H1 (cell line): Measurements from ENCODE around the gene TOP3B. TPM values are rescaled to one million over a fixed set of nuclear protein-coding genes. Genes with fewer than 3 reads are reported as not detected.

Experiments used
- CTCF ChIA-PET: fragments of 300-600 bp; sonication (Branson Sonifier 250); formaldehyde crosslinking; loops from one replicate; lab custom pipeline; 2021; ENCODE audit not compliant: partially characterized antibody; lab: Charles Lee
- POLR2A ChIA-PET: fragments of 300-600 bp; sonication (Branson Sonifier 250); formaldehyde crosslinking; loops from one replicate; lab custom pipeline; 2021; ENCODE audit warnings: inconsistent platforms; ENCODE audit not compliant: partially characterized antibody; lab: Charles Lee
- DNase-seq, 2 experiments: peaks; one replicate each; pipeline versions ENCODE4 v3.0.0 to v3.0.0-alpha.2; 2010 to 2022; ENCODE audit warnings: low spot score in 2 of 2, low read depth in 1 of 2, mixed read lengths in 1 of 2
- FAIRE-seq: peaks from 2 replicates; lab custom pipeline; 2011; peaks lifted over from hg19 to GRCh38; lab: Jason Lieb, UNC
- H2AFZ ChIP-seq: 2 replicates; pipeline ENCODE4 v1.8.1; 2012; ENCODE audit warnings: low read length, inconsistent platforms
- H2AK5ac ChIP-seq: 2 replicates; pipeline ENCODE4 v1.6.1; 2013; ENCODE audit warnings: low read depth, low read length
- H2BK120ac ChIP-seq: replicated peaks from 2 replicates; pipeline ENCODE3; 2013; ENCODE audit warnings: low read depth, low read length, inconsistent platforms
- H2BK12ac ChIP-seq: 2 replicates; pipeline ENCODE4 v1.6.1; 2013; ENCODE audit warnings: low read depth, low read length
- H2BK15ac ChIP-seq: 2 replicates; pipeline ENCODE4 v1.6.1; 2013; ENCODE audit warnings: low read length
- H2BK20ac ChIP-seq: 2 replicates; pipeline ENCODE4 v1.6.1; 2013; ENCODE audit warnings: low read length
- H2BK5ac ChIP-seq: 2 replicates; pipeline ENCODE4 v1.6.1; 2013; ENCODE audit warnings: low read depth, low read length
- H3K14ac ChIP-seq: 2 replicates; pipeline ENCODE4 v1.6.1; 2013; ENCODE audit warnings: inconsistent platforms; ENCODE audit not compliant: insufficient read length
- H3K18ac ChIP-seq: 2 replicates; pipeline ENCODE4 v1.6.1; 2013; ENCODE audit warnings: low read length; ENCODE audit errors: extremely low read depth
- H3K23ac ChIP-seq: 2 replicates; pipeline ENCODE4 v1.6.1; 2013; ENCODE audit warnings: inconsistent platforms; ENCODE audit not compliant: insufficient read length
- H3K23me2 ChIP-seq: 2 replicates; pipeline ENCODE4 v1.6.1; 2013; ENCODE audit warnings: low read depth, low read length
- H3K27ac ChIP-seq: 2 replicates; pipeline ENCODE4 v1.6.1; 2011; ENCODE audit warnings: low read depth, low read length, inconsistent platforms
- H3K27me3 ChIP-seq, 4 experiments: replicated peaks in 1 of 4; 1 replicate in 1 of 4; 2 replicates in 3 of 4; pipeline versions ENCODE4 v1.6.1 to v1.8.1; 2011 to 2013; ENCODE audit warnings: low read length in 3 of 4, mild to moderate bottlenecking in 3 of 4, inconsistent platforms in 2 of 4, mixed read lengths in 2 of 4, moderate library complexity in 1 of 4; ENCODE audit not compliant: control insufficient read depth in 3 of 4, insufficient read depth in 3 of 4; ENCODE audit errors: extremely low read depth in 1 of 4
- H3K36me3 ChIP-seq, 4 experiments: 2 replicates each; pipeline versions ENCODE4 v1.6.1 to v1.8.1; 2011 to 2013; ENCODE audit warnings: mild to moderate bottlenecking in 4 of 4, low read length in 3 of 4, moderate library complexity in 2 of 4, control low read depth in 1 of 4, inconsistent platforms in 1 of 4; ENCODE audit not compliant: insufficient read depth in 4 of 4, control insufficient read depth in 2 of 4
- H3K4ac ChIP-seq: replicated peaks from 2 replicates; pipeline ENCODE3; 2013; ENCODE audit warnings: low read length, low read depth, mixed read lengths, inconsistent platforms; ENCODE audit not compliant: insufficient read length
- H3K4me1 ChIP-seq, 4 experiments: replicated peaks in 1 of 4; 1 replicate in 1 of 4; 2 replicates in 3 of 4; pipeline versions ENCODE4 v1.6.1 to v1.8.1; 2011 to 2013; ENCODE audit warnings: low read length in 3 of 4, inconsistent platforms in 2 of 4, mixed read lengths in 1 of 4; ENCODE audit not compliant: insufficient read depth in 4 of 4, control insufficient read depth in 3 of 4
- H3K4me2 ChIP-seq, 2 experiments: 2 replicates each; pipeline versions ENCODE4 v1.6.1 to v1.8.1; 2011 to 2013; ENCODE audit warnings: low read depth in 2 of 2, low read length in 2 of 2, control low read depth in 1 of 2, inconsistent platforms in 1 of 2, mild to moderate bottlenecking in 1 of 2; ENCODE audit not compliant: insufficient read depth in 1 of 2
- H3K4me3 ChIP-seq, 4 experiments: fragments of 200-600, 300-600 bp in 1 of 4; sonication (generic), shearing (Covaris generic), sonication (Bioruptor Twin) in 1 of 4; 2 replicates each; pipeline versions ENCODE4 v1.5.1 to v1.8.1; 2011 to 2016; ENCODE audit warnings: low read length in 4 of 4, low read depth in 3 of 4, control low read depth in 2 of 4, inconsistent platforms in 2 of 4, mild to moderate bottlenecking in 2 of 4, mixed read lengths in 1 of 4, moderate library complexity in 1 of 4; ENCODE audit not compliant: insufficient read depth in 2 of 4; ENCODE audit errors: extremely low read depth in 1 of 4
- H3K56ac ChIP-seq: replicated peaks from 2 replicates; pipeline ENCODE3; 2013; ENCODE audit warnings: low read depth, mild to moderate bottlenecking, mixed read lengths, low read length, inconsistent platforms; ENCODE audit not compliant: insufficient read length
- H3K79me1 ChIP-seq: 2 replicates; pipeline ENCODE4 v1.6.1; 2013; ENCODE audit warnings: low read depth, low read length, control low read depth
- H3K79me2 ChIP-seq, 2 experiments: 2 replicates each; pipeline versions ENCODE4 v1.6.1 to v1.8.1; 2012 to 2013; ENCODE audit warnings: low read length in 2 of 2, mild to moderate bottlenecking in 2 of 2, inconsistent platforms in 1 of 2; ENCODE audit not compliant: insufficient read depth in 2 of 2, control insufficient read depth in 1 of 2
- H3K9ac ChIP-seq, 4 experiments: replicated peaks in 1 of 4; 1 replicate in 1 of 4; 2 replicates in 3 of 4; pipeline versions ENCODE4 v1.6.1 to v1.8.1; 2011 to 2013; ENCODE audit warnings: low read depth in 3 of 4, low read length in 3 of 4, control low read depth in 2 of 4, mild to moderate bottlenecking in 2 of 4, moderate library complexity in 2 of 4, inconsistent platforms in 1 of 4; ENCODE audit errors: extremely low read depth in 1 of 4
- H3K9me3 ChIP-seq, 2 experiments: 2 replicates each; pipeline versions ENCODE4 v1.6.1 to v1.8.1; 2012 to 2013; ENCODE audit warnings: mild to moderate bottlenecking in 2 of 2, moderate library complexity in 2 of 2, control low read depth in 1 of 2, inconsistent platforms in 1 of 2, low read depth in 1 of 2, low read length in 1 of 2, mixed read lengths in 1 of 2; ENCODE audit not compliant: insufficient read depth in 2 of 2
- H4K20me1 ChIP-seq, 2 experiments: replicated peaks in 1 of 2; 2 replicates each; pipeline versions ENCODE3 to v1.8.1; 2011 to 2013; ENCODE audit warnings: inconsistent platforms in 2 of 2, low read length in 2 of 2, mild to moderate bottlenecking in 1 of 2; ENCODE audit not compliant: insufficient read depth in 2 of 2, control insufficient read depth in 1 of 2
- H4K5ac ChIP-seq: 2 replicates; pipeline ENCODE4 v1.6.1; 2013; ENCODE audit warnings: low read length, low read depth, mixed read lengths, inconsistent platforms; ENCODE audit not compliant: insufficient read length
- H4K8ac ChIP-seq: 2 replicates; pipeline ENCODE4 v1.8.0; 2013; ENCODE audit warnings: mild to moderate bottlenecking, moderate library complexity, low read length, inconsistent platforms; ENCODE audit not compliant: insufficient read depth; ENCODE audit errors: extremely low read depth
- H4K91ac ChIP-seq: replicated peaks from 2 replicates; pipeline ENCODE3; 2013; ENCODE audit warnings: low read length, mixed read lengths, inconsistent platforms; ENCODE audit not compliant: insufficient read length
- ATF2 ChIP-seq: IDR thresholded peaks from 2 replicates; pipeline ENCODE4 v1.6.1; 2012; ENCODE audit warnings: low read length, inconsistent platforms
- CHD2 ChIP-seq: IDR thresholded peaks from 2 replicates; pipeline ENCODE4 v1.6.1; 2012; ENCODE audit warnings: low read length, improper control_type of control experiment
- EGR1 ChIP-seq: IDR thresholded peaks from 2 replicates; pipeline ENCODE4 v1.6.1; 2011; ENCODE audit warnings: low read depth, low read length, borderline replicate concordance
- FOSL1 ChIP-seq: IDR thresholded peaks from 2 replicates; pipeline ENCODE4 v1.6.1; 2011; ENCODE audit warnings: mild to moderate bottlenecking, low read depth, low read length, moderate library complexity; ENCODE audit not compliant: insufficient read depth
- GTF2F1 ChIP-seq: IDR thresholded peaks from 2 replicates; pipeline ENCODE4 v1.6.1; 2012; ENCODE audit warnings: low read depth, low read length, improper control_type of control experiment, borderline replicate concordance
- KDM4A ChIP-seq: IDR thresholded peaks from one replicate; pipeline ENCODE4 v1.7.1; 2012; ENCODE audit warnings: low read depth, mild to moderate bottlenecking, moderate library complexity, low read length, inconsistent platforms; ENCODE audit not compliant: severe bottlenecking
- NANOG ChIP-seq: IDR thresholded peaks from 2 replicates; pipeline ENCODE4 v1.6.1; 2011; ENCODE audit warnings: low read length, low read depth, mild to moderate bottlenecking, inconsistent platforms; ENCODE audit not compliant: insufficient read depth, poor library complexity, severe bottlenecking
- PHF8 ChIP-seq: fragments of 200-600 bp; sonication (generic); conservative IDR thresholded peaks from 2 replicates; pipeline ENCODE4 v1.7.1; 2012; ENCODE audit warnings: low read depth, mild to moderate bottlenecking, inconsistent platforms, low read length, moderate library complexity
- RAD21 ChIP-seq, 2 experiments: IDR thresholded peaks in 1 of 2; conservative IDR thresholded peaks in 1 of 2; 2 replicates each; pipeline ENCODE4 v1.6.1; 2011; ENCODE audit warnings: low read depth in 2 of 2, low read length in 2 of 2, improper control_type of control experiment in 1 of 2, inconsistent platforms in 1 of 2, mild to moderate bottlenecking in 1 of 2, moderate library complexity in 1 of 2
- TCF12 ChIP-seq: IDR thresholded peaks from 2 replicates; pipeline ENCODE4 v1.6.1; 2011; ENCODE audit warnings: low read depth, mild to moderate bottlenecking, low read length
- YY1 ChIP-seq: IDR thresholded peaks from 2 replicates; pipeline ENCODE4 v1.6.1; 2011; ENCODE audit warnings: low read depth, mild to moderate bottlenecking, low read length
- WGBS, 2 experiments: shearing (Covaris generic) in 1 of 2; methylation state at CpG; one replicate each; pipeline versions ENCODE4 v1.1.6 to v1.1.7; 2013 to 2015; ENCODE audit warnings: low lambda C conversion rate in 2 of 2, mixed read lengths in 2 of 2, inconsistent platforms in 1 of 2, low coverage in 1 of 2, missing lambda C conversion rate in 1 of 2; ENCODE audit not compliant: insufficient replicate concordance in 2 of 2, insufficient coverage in 1 of 2, insufficient read length in 1 of 2; ENCODE audit errors: extremely low coverage in 1 of 2, missing lambda C conversion rate in 1 of 2; 5-methylcytosine and 5-hydroxymethylcytosine counted together
- polyA plus RNA-seq, 7 experiments: library from polyadenylated mRNA; depleted of rRNA in 3 of 7; stranded (reverse) in 5 of 7; unstranded in 2 of 7; fragments of >200 nt in 5 of 7; fragments of 200-250 nt in 2 of 7; gene quantifications; 1 replicate in 5 of 7; 2 replicates in 1 of 7; 4 replicates in 1 of 7; pipeline versions ENCODE4 v1.2.1 to v1.2.3, GENCODE V29; 2011 to 2013; ENCODE audit warnings: missing spikeins in 2 of 7, mixed read lengths in 2 of 7
- total RNA-seq: library from RNA; stranded (reverse); fragmentation: NEBNext Ultra II Directional; extraction: Animal tissue kit (Norgen Biotek cat#: 25700); gene quantifications from 2 replicates; pipeline ENCODE4 v1.2.1, GENCODE V29; 2021

The TOP3B gene
- total and polyA plus RNA-seq, 2 of the 8 experiments (the other 6 are each of a cell fraction or from before 2014, with no cell fraction given), result 30.4 to 52.8 TPM

DNA sequence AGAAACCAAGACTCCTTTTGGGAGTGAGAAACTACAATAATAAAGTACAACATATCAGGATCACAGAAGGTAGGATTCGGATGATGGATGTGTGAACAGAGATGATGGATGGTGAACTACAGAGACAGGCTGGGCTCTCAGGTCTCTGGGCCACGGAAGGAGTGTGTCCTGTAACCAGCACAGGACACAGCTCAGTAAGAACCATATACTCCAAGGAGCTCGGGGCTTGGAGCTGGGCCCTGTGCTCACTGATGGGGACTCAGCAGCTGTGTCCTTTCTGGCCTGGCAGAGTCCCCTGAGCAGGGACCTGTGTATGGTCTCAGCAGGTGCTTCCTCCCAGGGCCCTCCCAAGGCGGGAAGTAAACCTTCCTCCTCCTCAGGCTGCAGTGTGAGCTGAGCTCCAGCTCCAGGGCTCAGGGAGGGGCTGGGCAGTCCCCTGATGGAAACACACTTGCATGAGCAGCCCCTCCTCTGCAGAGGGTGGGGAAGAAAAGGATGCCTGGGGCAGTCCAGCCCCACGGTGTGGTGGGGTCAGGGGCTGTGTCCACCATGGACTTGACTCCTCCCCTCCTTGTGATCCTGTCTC lies 39.8 kb upstream of the TOP3B start:
- no peak for FAIRE-seq
- no peak overlapping the region for H3K27ac ChIP-seq
- H3K27me3 ChIP-seq, result peaks cover 4 to 88% (median 75%) of the 10 kb centered on the region in 4 experiments
- TF ChIP-seq TCF12 (no peak), CHD2 (no peak), ATF2 (no peak), EGR1 (no peak), KDM4A (no peak), YY1 (no peak), FOSL1 (no peak), RAD21 (IDR thresholded peaks at IDR 0.05 in 1 of 2, conservative IDR thresholded peaks at IDR 0.05 in 1 of 2; ENCODE audit: low read depth in 2 of 2, low read length in 2 of 2) (no peak), NANOG (no peak), GTF2F1 (no peak), PHF8 (no peak)

More for the DNA sequence above, 39.8 kb upstream of the TOP3B start:
- Histone ChIP-seq H4K5ac (no peak overlapping the region), H3K4ac (no peak overlapping the region), H2BK5ac (no peak overlapping the region), H3K79me1 (no peaks in the 10 kb centered on the region), H3K9me3 (no peaks in the 10 kb centered on the region), H3K4me2 (no peak overlapping the region), H4K20me1 (no peaks in the 10 kb centered on the region), H2BK120ac (no peak overlapping the region), H2AFZ (no peak overlapping the region), H3K36me3 (no peaks in the 10 kb centered on the region), H4K8ac (peak overlapping the region; percentile 15; the same call in 1 of the 2 replicates), H3K4me3 (no peak overlapping the region), H2BK15ac (no peak overlapping the region), H3K18ac (no peak overlapping the region), H3K23ac (no peak overlapping the region), H2AK5ac (no peak overlapping the region), H3K56ac (no peak overlapping the region), H3K14ac (no peak overlapping the region), H3K4me1 (peaks cover 0 to 10% (median 5%) of the 10 kb centered on the region in 4 experiments; a peak in 4 of 7 replicates), H3K9ac (no peak overlapping the region; a peak in 1 of 7 replicates), H3K79me2 (no peaks in the 10 kb centered on the region), H3K23me2 (peaks cover 2% of the 10 kb centered on the region; the same call in 1 of the 2 replicates), H2BK12ac (no peak overlapping the region), H4K91ac (no peak overlapping the region), H2BK20ac (no peak overlapping the region)
- 64% methylated on average over 5 of the region's 5 CpGs; no CpG with 5 or more reads in 1 of the 2 experiments for WGBS, 2 experiments
- ChIA-PET CTCF (interaction anchor here (0.6 to 2.1 kb wide), 6 partner anchors 8 to 181 kb away, joined by 3 to 6 read pairs (median 4); no protein-coding TSS in a partner anchor), POLR2A (no interaction called here)
- DNase-seq, result no peak
